IMR-90 (cell line): ENCODE data around the gene LFNG. TPM values are rescaled to one million over a fixed set of nuclear protein-coding genes. Genes with fewer than 3 reads are reported as not detected.

Experiments used
- ATAC-seq: fragments of 200-7000 bp; cut with Tn5 transposase; 2 replicates; pipeline ENCODE4 v1.9.1; 2020; ENCODE audit warnings: low read depth, mild to moderate bottlenecking, moderate library complexity
- BruUV-seq: library from RNA; stranded (reverse); fragments of 400-500 nt; replicated peaks from 2 replicates; lab custom pipeline; 2021; lab: Mats Ljungman, UMichigan
- CTCF ChIA-PET: fragments of 300-600 bp; formaldehyde crosslinking; extraction: SDS; loops from one replicate; lab custom pipeline; 2021; ENCODE audit warnings: antibody characterized with exemption; lab: Yijun Ruan, JAX
- POLR2A ChIA-PET: fragments of 300-600 bp; sonication (Branson Sonifier 250); formaldehyde crosslinking; loops from one replicate; lab custom pipeline; 2022; ENCODE audit warnings: antibody characterized with exemption; ENCODE audit not compliant: unreplicated experiment; lab: Charles Lee
- DNase-seq: peaks from one replicate; pipeline ENCODE4 v3.0.0; 2013
- H2AFZ ChIP-seq: replicated peaks from 2 replicates; pipeline ENCODE3; 2013; ENCODE audit warnings: low read length, mild to moderate bottlenecking; ENCODE audit not compliant: poor library complexity
- H2AK5ac ChIP-seq: 2 replicates; pipeline ENCODE4 v1.6.1; 2013; ENCODE audit warnings: low read depth, low read length, inconsistent platforms
- H2AK9ac ChIP-seq: replicated peaks from 2 replicates; pipeline ENCODE3; 2013; ENCODE audit warnings: mild to moderate bottlenecking, low read depth, low read length, moderate library complexity; ENCODE audit not compliant: poor library complexity
- H2BK120ac ChIP-seq: 2 replicates; pipeline ENCODE4 v1.6.1; 2013; ENCODE audit warnings: low read depth, low read length, inconsistent platforms
- H2BK15ac ChIP-seq: 3 replicates; pipeline ENCODE4 v1.6.1; 2013; ENCODE audit warnings: low read depth, low read length, inconsistent platforms
- H2BK20ac ChIP-seq: 2 replicates; pipeline ENCODE4 v1.6.1; 2013; ENCODE audit warnings: low read depth, mild to moderate bottlenecking, inconsistent platforms, low read length, moderate library complexity
- H2BK5ac ChIP-seq: 2 replicates; pipeline ENCODE4 v1.6.1; 2013; ENCODE audit warnings: mild to moderate bottlenecking, low read depth, low read length, inconsistent platforms; ENCODE audit not compliant: poor library complexity, severe bottlenecking
- H3K14ac ChIP-seq: replicated peaks from 2 replicates; pipeline ENCODE4 v1.6.1; 2013; ENCODE audit warnings: low read depth, low read length, inconsistent platforms
- H3K18ac ChIP-seq: 2 replicates; pipeline ENCODE4 v1.6.1; 2013; ENCODE audit warnings: low read depth, low read length, control low read depth
- H3K23ac ChIP-seq: 2 replicates; pipeline ENCODE4 v1.6.1; 2013; ENCODE audit warnings: low read depth, low read length, inconsistent platforms
- H3K27ac ChIP-seq: 2 replicates; pipeline ENCODE4 v1.5.1; 2013; ENCODE audit warnings: mild to moderate bottlenecking, control low read depth, low read length; ENCODE audit not compliant: insufficient read depth
- H3K27me3 ChIP-seq: 2 replicates; pipeline ENCODE4 v1.6.1; 2013; ENCODE audit warnings: low read length; ENCODE audit not compliant: control insufficient read depth, insufficient read depth
- H3K36me3 ChIP-seq: 2 replicates; pipeline ENCODE4 v1.6.1; 2013; ENCODE audit warnings: low read length, mixed read lengths; ENCODE audit not compliant: control insufficient read depth, insufficient read depth
- H3K4ac ChIP-seq: 2 replicates; pipeline ENCODE4 v1.6.1; 2013; ENCODE audit warnings: low read depth, low read length, inconsistent platforms
- H3K4me1 ChIP-seq: 2 replicates; pipeline ENCODE4 v1.6.1; 2013; ENCODE audit warnings: low read length, mixed read lengths; ENCODE audit not compliant: control insufficient read depth, insufficient read depth
- H3K4me2 ChIP-seq: 2 replicates; pipeline ENCODE4 v1.6.1; 2013; ENCODE audit warnings: low read depth, mild to moderate bottlenecking, control low read depth, low read length, moderate library complexity
- H3K4me3 ChIP-seq: 2 replicates; pipeline ENCODE4 v1.5.1; 2013; ENCODE audit warnings: low read depth, mild to moderate bottlenecking, control low read depth, low read length, moderate library complexity; ENCODE audit not compliant: insufficient read depth
- H3K56ac ChIP-seq: 2 replicates; pipeline ENCODE4 v1.6.1; 2013; ENCODE audit warnings: low read length, inconsistent platforms; ENCODE audit not compliant: insufficient read depth; ENCODE audit errors: extremely low read depth
- H3K79me1 ChIP-seq, 2 experiments: 2 replicates each; pipeline ENCODE4 v1.6.1; 2013; ENCODE audit warnings: low read length in 2 of 2, inconsistent platforms in 1 of 2, low read depth in 1 of 2
- H3K9ac ChIP-seq: 2 replicates; pipeline ENCODE4 v1.6.1; 2013; ENCODE audit warnings: low read depth, low read length, control low read depth
- H3K9me1 ChIP-seq: 2 replicates; pipeline ENCODE4 v1.6.1; 2013; ENCODE audit warnings: low read length, inconsistent platforms; ENCODE audit not compliant: insufficient read depth
- H3K9me3 ChIP-seq: 2 replicates; pipeline ENCODE4 v1.6.1; 2013; ENCODE audit warnings: low read length; ENCODE audit not compliant: control insufficient read depth, insufficient read depth
- H4K20me1 ChIP-seq: 2 replicates; pipeline ENCODE4 v1.6.1; 2013; ENCODE audit warnings: low read length, inconsistent platforms; ENCODE audit not compliant: insufficient read depth
- H4K5ac ChIP-seq: 2 replicates; pipeline ENCODE4 v1.6.1; 2013; ENCODE audit warnings: mild to moderate bottlenecking, low read depth, low read length, control low read depth
- H4K8ac ChIP-seq, 2 experiments: 2 replicates each; pipeline ENCODE4 v1.6.1; 2013; ENCODE audit warnings: low read depth in 2 of 2, low read length in 2 of 2, control low read depth in 1 of 2, inconsistent platforms in 1 of 2
- H4K91ac ChIP-seq: 2 replicates; pipeline ENCODE4 v1.6.1; 2013; ENCODE audit warnings: low read depth, low read length, inconsistent platforms; ENCODE audit not compliant: insufficient read depth
- CHD1 ChIP-seq: IDR thresholded peaks from 2 replicates; pipeline ENCODE4 v1.6.1; 2012; ENCODE audit warnings: low read depth, low read length, improper control_type of control experiment
- FOS ChIP-seq: fragments of 150-350 bp; IDR thresholded peaks from 2 replicates; pipeline ENCODE4 v1.6.1; 2016; ENCODE audit warnings: low read depth, low read length
- MAFK ChIP-seq: IDR thresholded peaks from 2 replicates; pipeline ENCODE4 v1.6.1; 2012; ENCODE audit warnings: low read depth, low read length, improper control_type of control experiment
- NFE2L2 ChIP-seq: fragments of 150-350 bp; IDR thresholded peaks from 2 replicates; pipeline ENCODE4 v1.6.1; 2016; ENCODE audit warnings: low read depth, mild to moderate bottlenecking, low read length
- POLR2A ChIP-seq: IDR thresholded peaks from 2 replicates; pipeline ENCODE4 v1.6.1; 2012; ENCODE audit warnings: mild to moderate bottlenecking, low read depth, low read length
- RCOR1 ChIP-seq: IDR thresholded peaks from 2 replicates; pipeline ENCODE4 v1.6.1; 2012; ENCODE audit warnings: mild to moderate bottlenecking, low read length, improper control_type of control experiment; ENCODE audit not compliant: insufficient replicate concordance
- WGBS, 2 experiments: methylation state at CpG; one replicate each; pipeline versions ENCODE4 v1.1.5 to v1.1.7; 2013; ENCODE audit warnings: missing lambda C conversion rate in 2 of 2; ENCODE audit not compliant: insufficient read length in 1 of 2; ENCODE audit errors: extremely low coverage in 2 of 2; 5-methylcytosine and 5-hydroxymethylcytosine counted together
- dilution Hi-C: fragments of 300-500 bp; cut with HindIII; formaldehyde crosslinking; loops from one replicate; pipeline ENCODE4 v1.14.3; 2018; ENCODE audit warnings: low sequenced_read_pairs; ENCODE audit not compliant: unreplicated experiment
- in situ Hi-C: fragments of 300-500 bp; cut with MboI; formaldehyde crosslinking; loops from 3 replicates; pipeline ENCODE4 v1.14.3; 2019; ENCODE audit warnings: low sequenced_read_pairs, inconsistent platforms, mixed read lengths
- intact Hi-C: fragments of 100-400 bp; cut with micrococcal nuclease; formaldehyde crosslinking; loops from 2 replicates; pipeline ENCODE4 v1.10.0; 2022
- polyA plus RNA-seq, 3 experiments: library from polyadenylated mRNA; depleted of rRNA; stranded (reverse); fragments of >200 nt; gene quantifications; 2 replicates each; pipeline ENCODE4 v1.2.3, GENCODE V29; 2012; ENCODE audit warnings: low replicate concordance in 1 of 3
- total RNA-seq: library from RNA; depleted of rRNA; stranded (reverse); fragments of >200 nt; gene quantifications from 2 replicates; pipeline ENCODE4 v1.2.3, GENCODE V29; 2012
- TF ChIP-seq, protein P1 (sequence below): fragments of 150-350 bp; IDR thresholded peaks from 2 replicates; pipeline ENCODE4 v1.6.1; 2016; ENCODE audit warnings: low read depth, mild to moderate bottlenecking, low read length, moderate library complexity, borderline replicate concordance
- TF ChIP-seq, protein P2 (sequence below): conservative IDR thresholded peaks from 2 replicates; pipeline ENCODE4 v1.5.1; 2012; ENCODE audit warnings: mild to moderate bottlenecking, low read depth, low read length, improper control_type of control experiment

LFNG gene
- total and polyA plus RNA-seq, 2 of the 4 experiments (the other 2 are of a cell fraction), result 1.8 to 5.1 TPM

DNA sequence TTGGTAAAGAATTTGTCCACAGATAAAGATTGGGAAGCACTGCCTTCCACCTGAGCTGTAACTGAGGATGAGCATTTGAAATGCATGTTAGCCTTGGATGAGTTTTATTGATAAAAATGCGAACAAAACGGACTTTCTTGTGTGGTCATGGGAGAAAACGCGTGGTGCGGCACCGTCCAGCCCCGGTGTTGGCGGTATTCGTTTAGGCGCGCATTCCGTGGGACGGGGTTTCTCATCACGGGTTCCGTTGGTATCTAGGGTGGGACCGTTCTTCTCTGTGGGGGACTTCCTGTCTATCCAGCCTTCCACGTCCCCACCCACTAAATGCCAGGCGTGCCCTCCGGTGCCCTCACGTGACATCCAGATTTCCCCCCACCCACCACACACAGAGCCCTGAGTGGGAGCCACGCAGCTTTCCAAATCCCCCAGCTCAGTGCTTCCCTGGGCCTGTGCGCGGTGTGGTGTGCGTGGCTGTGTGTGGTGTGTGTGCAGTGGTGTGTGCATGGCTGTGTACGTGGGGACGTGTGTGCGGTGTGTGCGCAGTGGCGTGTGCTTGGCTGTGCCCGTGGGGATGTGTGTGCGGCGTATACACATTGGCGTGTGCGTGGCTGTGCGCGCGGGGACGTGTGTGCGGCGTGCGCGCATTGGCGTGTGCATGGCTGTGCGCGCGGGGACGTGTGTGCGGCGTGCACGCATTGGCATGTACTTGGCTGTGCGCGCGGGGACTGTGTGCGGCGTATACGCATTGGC is 57.3 kb downstream of the LFNG start:
- no peak for TF ChIP-seq FOS
- TF ChIP-seq, protein P1, sequence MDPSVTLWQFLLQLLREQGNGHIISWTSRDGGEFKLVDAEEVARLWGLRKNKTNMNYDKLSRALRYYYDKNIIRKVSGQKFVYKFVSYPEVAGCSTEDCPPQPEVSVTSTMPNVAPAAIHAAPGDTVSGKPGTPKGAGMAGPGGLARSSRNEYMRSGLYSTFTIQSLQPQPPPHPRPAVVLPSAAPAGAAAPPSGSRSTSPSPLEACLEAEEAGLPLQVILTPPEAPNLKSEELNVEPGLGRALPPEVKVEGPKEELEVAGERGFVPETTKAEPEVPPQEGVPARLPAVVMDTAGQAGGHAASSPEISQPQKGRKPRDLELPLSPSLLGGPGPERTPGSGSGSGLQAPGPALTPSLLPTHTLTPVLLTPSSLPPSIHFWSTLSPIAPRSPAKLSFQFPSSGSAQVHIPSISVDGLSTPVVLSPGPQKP, result no peak
- TF ChIP-seq RCOR1, result no peak
- TF ChIP-seq CHD1, result no peak
- TF ChIP-seq POLR2A, result no peak
- TF ChIP-seq, protein P2, sequence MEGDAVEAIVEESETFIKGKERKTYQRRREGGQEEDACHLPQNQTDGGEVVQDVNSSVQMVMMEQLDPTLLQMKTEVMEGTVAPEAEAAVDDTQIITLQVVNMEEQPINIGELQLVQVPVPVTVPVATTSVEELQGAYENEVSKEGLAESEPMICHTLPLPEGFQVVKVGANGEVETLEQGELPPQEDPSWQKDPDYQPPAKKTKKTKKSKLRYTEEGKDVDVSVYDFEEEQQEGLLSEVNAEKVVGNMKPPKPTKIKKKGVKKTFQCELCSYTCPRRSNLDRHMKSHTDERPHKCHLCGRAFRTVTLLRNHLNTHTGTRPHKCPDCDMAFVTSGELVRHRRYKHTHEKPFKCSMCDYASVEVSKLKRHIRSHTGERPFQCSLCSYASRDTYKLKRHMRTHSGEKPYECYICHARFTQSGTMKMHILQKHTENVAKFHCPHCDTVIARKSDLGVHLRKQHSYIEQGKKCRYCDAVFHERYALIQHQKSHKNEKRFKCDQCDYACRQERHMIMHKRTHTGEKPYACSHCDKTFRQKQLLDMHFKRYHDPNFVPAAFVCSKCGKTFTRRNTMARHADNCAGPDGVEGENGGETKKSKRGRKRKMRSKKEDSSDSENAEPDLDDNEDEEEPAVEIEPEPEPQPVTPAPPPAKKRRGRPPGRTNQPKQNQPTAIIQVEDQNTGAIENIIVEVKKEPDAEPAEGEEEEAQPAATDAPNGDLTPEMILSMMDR, result no peak
- no peak for TF ChIP-seq NFE2L2
- TF ChIP-seq MAFK, result no peak
- H2BK15ac ChIP-seq, result no peak overlapping the region
- peaks cover 0 to 3% of the 10 kb centered on the region in 2 experiments; a peak in 1 of 4 replicates for H3K79me1 ChIP-seq
- H2BK20ac ChIP-seq, result no peak overlapping the region
- no peak overlapping the region for H3K14ac ChIP-seq
- no peak overlapping the region for H4K5ac ChIP-seq
- in situ Hi-C loops (no loop called here), intact Hi-C loops (no loop called here), dilution Hi-C loops (no loop called here)
- H3K23ac ChIP-seq, result no peak overlapping the region
- no peak overlapping the region for H3K56ac ChIP-seq
- no peak overlapping the region for H3K4ac ChIP-seq
- H2AFZ ChIP-seq, result no peak overlapping the region
- no peak overlapping the region for H3K4me3 ChIP-seq
- H3K9me3 ChIP-seq, result no peaks in the 10 kb centered on the region
- H3K4me2 ChIP-seq, result no peak overlapping the region
- ATAC-seq (no peak), DNase-seq (no peak)
- H2BK5ac ChIP-seq, result no peak overlapping the region
- H2AK9ac ChIP-seq, result no peak overlapping the region
- no peak overlapping the region for H2AK5ac ChIP-seq
- H3K9me1 ChIP-seq, result peaks cover 6% of the 10 kb centered on the region; the same call in 1 of the 2 replicates
- H3K27ac ChIP-seq, result no peak overlapping the region
- H3K4me1 ChIP-seq, result peaks cover 5% of the 10 kb centered on the region
- no peak overlapping the region for H3K18ac ChIP-seq
- no peak overlapping the region for H2BK120ac ChIP-seq
- POLR2A ChIA-PET, result no interaction called here
- no peaks in the 10 kb centered on the region for H4K20me1 ChIP-seq
- no peak overlapping the region for H3K9ac ChIP-seq
- no TSS peak for BruUV-seq
- H3K36me3 ChIP-seq, result peaks cover 19% of the 10 kb centered on the region
- CTCF ChIA-PET, result no interaction called here
- H3K27me3 ChIP-seq, result no peaks in the 10 kb centered on the region
- no peak overlapping the region for H4K91ac ChIP-seq
- WGBS, 2 experiments, result 90% methylated on average over 40 of the region's 56 CpGs; no CpG with 5 or more reads in 1 of the 2 experiments
- H4K8ac ChIP-seq, result no peak overlapping the region
